ENCODE measurements around the gene RAB5IF. TPM values are rescaled to one million over a fixed set of nuclear protein-coding genes. Genes with fewer than 3 reads are reported as not detected.

RAB5IF gene
- total and polyA plus RNA-seq, 2 of the 8 experiments (the other 6 are each of a cell fraction or from before 2014, with no cell fraction given), result 95.5 to 148 TPM

DNA sequence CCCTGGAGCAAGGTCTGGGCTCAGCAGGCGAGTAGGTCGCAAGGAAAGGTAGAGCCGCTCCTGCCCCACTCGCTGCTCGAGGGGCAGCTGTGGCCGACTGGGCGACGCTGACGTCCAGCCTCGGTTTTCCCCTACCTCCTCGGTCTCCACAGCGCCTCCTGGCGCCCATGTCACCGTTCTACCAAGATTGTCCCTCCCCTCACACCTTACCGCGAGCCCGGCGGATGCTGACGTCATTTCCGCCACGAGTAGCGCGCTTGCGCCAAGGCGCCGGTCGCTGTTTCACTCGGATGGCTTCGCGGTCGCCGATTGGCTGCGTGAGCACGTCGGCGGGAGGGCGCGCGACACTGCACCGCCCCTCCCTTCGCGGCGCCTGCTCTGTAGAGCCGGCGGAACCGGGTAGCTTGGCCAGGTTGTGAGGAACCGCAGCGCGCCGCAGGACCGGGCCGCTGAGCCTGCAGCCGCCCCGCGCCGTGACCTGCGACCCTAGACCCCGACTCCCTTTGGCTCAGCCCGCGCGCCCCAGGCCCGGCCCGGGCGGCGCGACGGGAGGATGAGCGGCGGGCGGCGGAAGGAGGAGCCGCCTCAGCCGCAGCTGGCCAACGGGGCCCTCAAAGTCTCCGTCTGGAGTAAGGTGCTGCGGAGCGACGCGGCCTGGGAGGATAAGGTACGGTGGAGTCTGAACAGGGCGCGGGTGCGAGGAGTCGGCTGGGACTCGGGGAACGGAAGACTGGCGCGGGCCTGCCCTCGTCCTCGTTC lies at the start of gene RAB5IF (continued):
- TF ChIP-seq, protein P1, sequence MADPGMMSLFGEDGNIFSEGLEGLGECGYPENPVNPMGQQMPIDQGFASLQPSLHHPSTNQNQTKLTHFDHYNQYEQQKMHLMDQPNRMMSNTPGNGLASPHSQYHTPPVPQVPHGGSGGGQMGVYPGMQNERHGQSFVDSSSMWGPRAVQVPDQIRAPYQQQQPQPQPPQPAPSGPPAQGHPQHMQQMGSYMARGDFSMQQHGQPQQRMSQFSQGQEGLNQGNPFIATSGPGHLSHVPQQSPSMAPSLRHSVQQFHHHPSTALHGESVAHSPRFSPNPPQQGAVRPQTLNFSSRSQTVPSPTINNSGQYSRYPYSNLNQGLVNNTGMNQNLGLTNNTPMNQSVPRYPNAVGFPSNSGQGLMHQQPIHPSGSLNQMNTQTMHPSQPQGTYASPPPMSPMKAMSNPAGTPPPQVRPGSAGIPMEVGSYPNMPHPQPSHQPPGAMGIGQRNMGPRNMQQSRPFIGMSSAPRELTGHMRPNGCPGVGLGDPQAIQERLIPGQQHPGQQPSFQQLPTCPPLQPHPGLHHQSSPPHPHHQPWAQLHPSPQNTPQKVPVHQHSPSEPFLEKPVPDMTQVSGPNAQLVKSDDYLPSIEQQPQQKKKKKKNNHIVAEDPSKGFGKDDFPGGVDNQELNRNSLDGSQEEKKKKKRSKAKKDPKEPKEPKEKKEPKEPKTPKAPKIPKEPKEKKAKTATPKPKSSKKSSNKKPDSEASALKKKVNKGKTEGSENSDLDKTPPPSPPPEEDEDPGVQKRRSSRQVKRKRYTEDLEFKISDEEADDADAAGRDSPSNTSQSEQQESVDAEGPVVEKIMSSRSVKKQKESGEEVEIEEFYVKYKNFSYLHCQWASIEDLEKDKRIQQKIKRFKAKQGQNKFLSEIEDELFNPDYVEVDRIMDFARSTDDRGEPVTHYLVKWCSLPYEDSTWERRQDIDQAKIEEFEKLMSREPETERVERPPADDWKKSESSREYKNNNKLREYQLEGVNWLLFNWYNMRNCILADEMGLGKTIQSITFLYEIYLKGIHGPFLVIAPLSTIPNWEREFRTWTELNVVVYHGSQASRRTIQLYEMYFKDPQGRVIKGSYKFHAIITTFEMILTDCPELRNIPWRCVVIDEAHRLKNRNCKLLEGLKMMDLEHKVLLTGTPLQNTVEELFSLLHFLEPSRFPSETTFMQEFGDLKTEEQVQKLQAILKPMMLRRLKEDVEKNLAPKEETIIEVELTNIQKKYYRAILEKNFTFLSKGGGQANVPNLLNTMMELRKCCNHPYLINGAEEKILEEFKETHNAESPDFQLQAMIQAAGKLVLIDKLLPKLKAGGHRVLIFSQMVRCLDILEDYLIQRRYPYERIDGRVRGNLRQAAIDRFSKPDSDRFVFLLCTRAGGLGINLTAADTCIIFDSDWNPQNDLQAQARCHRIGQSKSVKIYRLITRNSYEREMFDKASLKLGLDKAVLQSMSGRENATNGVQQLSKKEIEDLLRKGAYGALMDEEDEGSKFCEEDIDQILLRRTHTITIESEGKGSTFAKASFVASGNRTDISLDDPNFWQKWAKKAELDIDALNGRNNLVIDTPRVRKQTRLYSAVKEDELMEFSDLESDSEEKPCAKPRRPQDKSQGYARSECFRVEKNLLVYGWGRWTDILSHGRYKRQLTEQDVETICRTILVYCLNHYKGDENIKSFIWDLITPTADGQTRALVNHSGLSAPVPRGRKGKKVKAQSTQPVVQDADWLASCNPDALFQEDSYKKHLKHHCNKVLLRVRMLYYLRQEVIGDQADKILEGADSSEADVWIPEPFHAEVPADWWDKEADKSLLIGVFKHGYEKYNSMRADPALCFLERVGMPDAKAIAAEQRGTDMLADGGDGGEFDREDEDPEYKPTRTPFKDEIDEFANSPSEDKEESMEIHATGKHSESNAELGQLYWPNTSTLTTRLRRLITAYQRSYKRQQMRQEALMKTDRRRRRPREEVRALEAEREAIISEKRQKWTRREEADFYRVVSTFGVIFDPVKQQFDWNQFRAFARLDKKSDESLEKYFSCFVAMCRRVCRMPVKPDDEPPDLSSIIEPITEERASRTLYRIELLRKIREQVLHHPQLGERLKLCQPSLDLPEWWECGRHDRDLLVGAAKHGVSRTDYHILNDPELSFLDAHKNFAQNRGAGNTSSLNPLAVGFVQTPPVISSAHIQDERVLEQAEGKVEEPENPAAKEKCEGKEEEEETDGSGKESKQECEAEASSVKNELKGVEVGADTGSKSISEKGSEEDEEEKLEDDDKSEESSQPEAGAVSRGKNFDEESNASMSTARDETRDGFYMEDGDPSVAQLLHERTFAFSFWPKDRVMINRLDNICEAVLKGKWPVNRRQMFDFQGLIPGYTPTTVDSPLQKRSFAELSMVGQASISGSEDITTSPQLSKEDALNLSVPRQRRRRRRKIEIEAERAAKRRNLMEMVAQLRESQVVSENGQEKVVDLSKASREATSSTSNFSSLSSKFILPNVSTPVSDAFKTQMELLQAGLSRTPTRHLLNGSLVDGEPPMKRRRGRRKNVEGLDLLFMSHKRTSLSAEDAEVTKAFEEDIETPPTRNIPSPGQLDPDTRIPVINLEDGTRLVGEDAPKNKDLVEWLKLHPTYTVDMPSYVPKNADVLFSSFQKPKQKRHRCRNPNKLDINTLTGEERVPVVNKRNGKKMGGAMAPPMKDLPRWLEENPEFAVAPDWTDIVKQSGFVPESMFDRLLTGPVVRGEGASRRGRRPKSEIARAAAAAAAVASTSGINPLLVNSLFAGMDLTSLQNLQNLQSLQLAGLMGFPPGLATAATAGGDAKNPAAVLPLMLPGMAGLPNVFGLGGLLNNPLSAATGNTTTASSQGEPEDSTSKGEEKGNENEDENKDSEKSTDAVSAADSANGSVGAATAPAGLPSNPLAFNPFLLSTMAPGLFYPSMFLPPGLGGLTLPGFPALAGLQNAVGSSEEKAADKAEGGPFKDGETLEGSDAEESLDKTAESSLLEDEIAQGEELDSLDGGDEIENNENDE (IDR thresholded peaks at IDR 0.05; ENCODE audit: insufficient replicate concordance, low read length), result no peak
- TF ChIP-seq GABPA (IDR thresholded peaks at IDR 0.05; ENCODE audit: borderline replicate concordance, insufficient read depth, low read length) (peak; percentile 87; the same call in 1 of the 2 replicates), BRCA1 (IDR thresholded peaks at IDR 0.05; ENCODE audit: low read depth, low read length) (0 out of 2 replicates have a peak, but pooled peaks have one; percentile 14), HDAC6 (IDR thresholded peaks at IDR 0.05; ENCODE audit: low read depth, low read length) (no peak), RFX5 (IDR thresholded peaks at IDR 0.05; ENCODE audit: borderline replicate concordance, low read depth, low read length) (no peak), POU5F1 (IDR thresholded peaks at IDR 0.05; ENCODE audit: low read depth, low read length) (no peak), RAD21 (IDR thresholded peaks at IDR 0.05 in 1 of 2, conservative IDR thresholded peaks at IDR 0.05 in 1 of 2; ENCODE audit: low read depth in 2 of 2, low read length in 2 of 2) (peak; percentile 77 to 79)
- TF ChIP-seq, protein P2, sequence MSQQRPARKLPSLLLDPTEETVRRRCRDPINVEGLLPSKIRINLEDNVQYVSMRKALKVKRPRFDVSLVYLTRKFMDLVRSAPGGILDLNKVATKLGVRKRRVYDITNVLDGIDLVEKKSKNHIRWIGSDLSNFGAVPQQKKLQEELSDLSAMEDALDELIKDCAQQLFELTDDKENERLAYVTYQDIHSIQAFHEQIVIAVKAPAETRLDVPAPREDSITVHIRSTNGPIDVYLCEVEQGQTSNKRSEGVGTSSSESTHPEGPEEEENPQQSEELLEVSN (IDR thresholded peaks at IDR 0.05), result no peak; the same call in none of the 2 replicates
